Sigmoid colon (tissue), 7 donors: Measurements from ENCODE around the gene AQP5. TPM values are rescaled to one million over a fixed set of nuclear protein-coding genes. Genes with fewer than 3 reads are reported as not detected.

Experiments used
- DNase-seq: peaks from one replicate; pipeline ENCODE4 v3.0.0-alpha.2; 2019
- H3K27ac ChIP-seq, 4 donors: fragments of 200-600 bp; sonication (generic); one replicate each; pipeline ENCODE4 v1.5.1; 2016 to 2019; ENCODE audit warnings: mild to moderate bottlenecking in 1 of 4
- H3K27me3 ChIP-seq, 3 donors: fragments of 200-600 bp; sonication (generic); one replicate each; pipeline ENCODE4 v1.5.1; 2019; ENCODE audit warnings: mild to moderate bottlenecking in 1 of 3
- H3K36me3 ChIP-seq, 4 donors: fragments of 200-600 bp; sonication (generic); one replicate each; pipeline ENCODE4 v1.5.1; 2016 to 2019
- H3K4me1 ChIP-seq, 4 donors: fragments of 200-600 bp; sonication (generic); one replicate each; pipeline ENCODE4 v1.5.1; 2017 to 2019
- H3K4me3 ChIP-seq, 4 donors: fragments of 200-600 bp; sonication (generic); one replicate each; pipeline ENCODE4 v1.5.1; 2017 to 2019; ENCODE audit warnings: mild to moderate bottlenecking in 2 of 4, moderate library complexity in 1 of 4
- H3K9me3 ChIP-seq, 4 donors: fragments of 200-600 bp in 3 of 4; sonication (generic) in 3 of 4; one replicate each; pipeline versions ENCODE4 v1.5.1 to v1.6.1; 2013 to 2019
- EP300 ChIP-seq, 4 donors: sonication (generic); formaldehyde crosslinking; IDR thresholded peaks; one replicate each; pipeline ENCODE4 v1.6.1; 2017; ENCODE audit warnings: antibody characterized with exemption in 4 of 4
- POLR2A ChIP-seq, 2 donors: fragments of 450-650 bp; IDR thresholded peaks; one replicate each; pipeline ENCODE4 v1.6.1; 2016; ENCODE audit warnings: antibody characterized with exemption in 2 of 2, mild to moderate bottlenecking in 2 of 2, moderate library complexity in 2 of 2
- POLR2AphosphoS5 ChIP-seq, 4 donors: sonication (generic); formaldehyde crosslinking; IDR thresholded peaks; one replicate each; pipeline ENCODE4 v1.6.1; 2017; ENCODE audit warnings: antibody characterized with exemption in 4 of 4
- WGBS, 2 donors: extraction: QIAGEN DNeasy Blood & Tissue Kit; methylation state at CpG; one replicate each; pipeline ENCODE4 v1.1.7; 2013; 5-methylcytosine and 5-hydroxymethylcytosine counted together
- intact Hi-C: fragments of 100-400 bp; cut with DNase I; formaldehyde crosslinking; loops from one replicate; pipeline ENCODE4 v1.15.1; 2023
- polyA plus RNA-seq, 3 donors: library from polyadenylated mRNA; stranded (reverse); fragments of 200-250 nt; gene quantifications; one replicate each; pipeline ENCODE4 v1.2.3, GENCODE V29; 2013
- total RNA-seq, 4 donors: library from RNA; depleted of rRNA; stranded (reverse); fragments of >200 nt; gene quantifications; one replicate each; pipeline ENCODE4 v1.1.0, GENCODE V29; 2016
- TF ChIP-seq, protein P1 (sequence below), 4 experiments: fragments of 450-650 bp in 3 of 4; fragments of 200-600 bp in 1 of 4; IDR thresholded peaks; one replicate each; pipeline ENCODE4 v1.5.1; 2016 to 2019; ENCODE audit warnings: antibody characterized with exemption in 4 of 4, mild to moderate bottlenecking in 3 of 4, moderate library complexity in 2 of 4
- donor health status: healthy with polysubstance abuse.
- donor health status: Bipolar disorder and iron deficiency.
- donor health status: healthy.

The AQP5 gene
- total and polyA plus RNA-seq, 7 donors: 0.09 TPM; not detected in 6

DNA sequence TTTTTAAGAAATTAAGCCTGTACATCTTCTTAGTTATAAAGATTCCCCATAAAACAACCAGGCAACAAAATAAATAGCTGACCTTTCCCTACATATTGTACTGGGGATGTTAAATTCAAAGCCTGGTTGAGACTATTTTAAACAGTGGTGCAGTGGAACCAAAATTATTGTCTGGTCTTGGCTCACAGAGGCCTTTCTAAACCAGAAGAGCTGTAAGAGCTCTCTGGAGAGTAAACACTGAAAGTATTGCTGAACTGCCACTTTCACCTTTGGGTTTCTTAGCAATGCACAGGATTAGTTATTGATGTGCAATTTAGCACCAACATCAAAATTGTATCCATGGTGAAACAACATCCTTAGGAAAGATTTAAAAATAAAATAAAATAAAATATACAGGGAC is 43.0 kb downstream of the AQP5 start:
- no peak for DNase-seq
- Histone ChIP-seq H3K4me3 (no peak overlapping the region), H3K4me1 (peaks cover 0 to 60% (median 39%) of the 10 kb centered on the region in 4 donors), H3K36me3 (no peaks in the 10 kb centered on the region), H3K9me3 (no peaks in the 10 kb centered on the region), H3K27me3 (no peaks in the 10 kb centered on the region), H3K27ac (peak overlapping the region; percentile 53 to 79 (median 72))
- intact Hi-C loops: loop anchor here (2.0 kb wide), 1 partner anchor 22 kb away; no protein-coding TSS in a partner anchor
- TF ChIP-seq, protein P1, sequence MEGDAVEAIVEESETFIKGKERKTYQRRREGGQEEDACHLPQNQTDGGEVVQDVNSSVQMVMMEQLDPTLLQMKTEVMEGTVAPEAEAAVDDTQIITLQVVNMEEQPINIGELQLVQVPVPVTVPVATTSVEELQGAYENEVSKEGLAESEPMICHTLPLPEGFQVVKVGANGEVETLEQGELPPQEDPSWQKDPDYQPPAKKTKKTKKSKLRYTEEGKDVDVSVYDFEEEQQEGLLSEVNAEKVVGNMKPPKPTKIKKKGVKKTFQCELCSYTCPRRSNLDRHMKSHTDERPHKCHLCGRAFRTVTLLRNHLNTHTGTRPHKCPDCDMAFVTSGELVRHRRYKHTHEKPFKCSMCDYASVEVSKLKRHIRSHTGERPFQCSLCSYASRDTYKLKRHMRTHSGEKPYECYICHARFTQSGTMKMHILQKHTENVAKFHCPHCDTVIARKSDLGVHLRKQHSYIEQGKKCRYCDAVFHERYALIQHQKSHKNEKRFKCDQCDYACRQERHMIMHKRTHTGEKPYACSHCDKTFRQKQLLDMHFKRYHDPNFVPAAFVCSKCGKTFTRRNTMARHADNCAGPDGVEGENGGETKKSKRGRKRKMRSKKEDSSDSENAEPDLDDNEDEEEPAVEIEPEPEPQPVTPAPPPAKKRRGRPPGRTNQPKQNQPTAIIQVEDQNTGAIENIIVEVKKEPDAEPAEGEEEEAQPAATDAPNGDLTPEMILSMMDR (IDR thresholded peaks at IDR 0.05): no peak
- TF ChIP-seq POLR2A (IDR thresholded peaks at IDR 0.05) (no peak), EP300 (IDR thresholded peaks at IDR 0.05) (no peak), POLR2AphosphoS5 (IDR thresholded peaks at IDR 0.05) (no peak)

DNA sequence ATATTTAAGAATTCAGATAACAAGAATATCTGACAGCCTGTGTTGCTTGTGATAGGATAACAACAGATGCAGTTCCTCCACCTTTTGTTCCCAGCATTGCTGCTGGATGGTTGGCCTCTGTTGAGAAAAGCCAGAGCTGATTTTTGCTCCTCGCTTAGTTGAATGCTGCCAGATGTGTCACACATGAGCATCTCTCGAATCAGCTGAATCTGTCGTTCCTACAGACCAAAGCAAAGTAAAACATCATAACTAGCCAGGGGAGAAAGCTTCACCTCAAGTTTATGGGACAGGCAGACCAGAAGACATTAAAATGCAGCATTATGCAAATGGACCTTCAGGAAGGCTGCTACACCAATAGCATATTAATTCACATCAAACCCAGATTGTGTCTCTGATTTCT is 43.5 kb downstream of the AQP5 start:
- DNase-seq: no peak
- H3K4me1 ChIP-seq: peaks cover 0 to 60% (median 39%) of the 10 kb centered on the region in 4 donors
- no peak overlapping the region for H3K4me3 ChIP-seq
- no peaks in the 10 kb centered on the region for H3K9me3 ChIP-seq
- peak overlapping the region; percentile 53 to 79 (median 72) for H3K27ac ChIP-seq
- no peaks in the 10 kb centered on the region for H3K36me3 ChIP-seq
- no peaks in the 10 kb centered on the region for H3K27me3 ChIP-seq
- TF ChIP-seq EP300 (IDR thresholded peaks at IDR 0.05): no peak
- TF ChIP-seq POLR2AphosphoS5 (IDR thresholded peaks at IDR 0.05): peak in 3 of 4 donors; percentile 50 to 72 (median 68)
- intact Hi-C loops: loop anchor here (2.0 kb wide), 1 partner anchor 22 kb away; no protein-coding TSS in a partner anchor
- 75 to 87% methylated on average over 3 of the region's 3 CpGs for WGBS, 2 donors

DNA sequence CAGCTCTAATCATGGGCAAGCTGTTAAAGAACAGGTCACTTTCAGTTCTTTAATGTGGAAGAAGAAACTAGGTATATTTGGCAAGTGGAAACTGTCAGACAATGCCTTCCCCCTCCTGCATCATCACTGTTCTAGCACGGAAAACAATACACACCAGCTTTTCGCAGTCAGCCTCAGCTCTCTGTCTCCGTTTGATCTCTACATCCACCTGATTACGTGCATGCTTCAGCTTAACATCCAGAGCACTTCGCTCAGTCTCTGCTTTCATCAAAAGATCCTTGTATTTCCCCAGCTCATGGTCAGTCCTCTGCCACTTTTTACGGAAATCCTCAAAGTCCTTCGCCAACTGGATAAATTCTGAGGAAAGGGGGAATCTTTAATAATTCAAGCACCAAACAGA is 44.6 kb downstream of the AQP5 start:
- DNase-seq: no peak
- Histone ChIP-seq H3K36me3 (no peaks in the 10 kb centered on the region), H3K4me1 (peaks cover 0 to 60% (median 39%) of the 10 kb centered on the region in 4 donors), H3K27ac (peak overlapping the region; percentile 53 to 79 (median 72)), H3K27me3 (no peaks in the 10 kb centered on the region), H3K4me3 (no peak overlapping the region), H3K9me3 (no peaks in the 10 kb centered on the region)
- intact Hi-C loops: no loop called here
- TF ChIP-seq POLR2A (IDR thresholded peaks at IDR 0.05): no peak
- TF ChIP-seq POLR2AphosphoS5 (IDR thresholded peaks at IDR 0.05): no peak
- TF ChIP-seq, protein P1 (IDR thresholded peaks at IDR 0.05): no peak
- no peak for TF ChIP-seq EP300 (IDR thresholded peaks at IDR 0.05)
- 91 to 94% methylated on average over 7 of the region's 7 CpGs for WGBS, 2 donors

DNA sequence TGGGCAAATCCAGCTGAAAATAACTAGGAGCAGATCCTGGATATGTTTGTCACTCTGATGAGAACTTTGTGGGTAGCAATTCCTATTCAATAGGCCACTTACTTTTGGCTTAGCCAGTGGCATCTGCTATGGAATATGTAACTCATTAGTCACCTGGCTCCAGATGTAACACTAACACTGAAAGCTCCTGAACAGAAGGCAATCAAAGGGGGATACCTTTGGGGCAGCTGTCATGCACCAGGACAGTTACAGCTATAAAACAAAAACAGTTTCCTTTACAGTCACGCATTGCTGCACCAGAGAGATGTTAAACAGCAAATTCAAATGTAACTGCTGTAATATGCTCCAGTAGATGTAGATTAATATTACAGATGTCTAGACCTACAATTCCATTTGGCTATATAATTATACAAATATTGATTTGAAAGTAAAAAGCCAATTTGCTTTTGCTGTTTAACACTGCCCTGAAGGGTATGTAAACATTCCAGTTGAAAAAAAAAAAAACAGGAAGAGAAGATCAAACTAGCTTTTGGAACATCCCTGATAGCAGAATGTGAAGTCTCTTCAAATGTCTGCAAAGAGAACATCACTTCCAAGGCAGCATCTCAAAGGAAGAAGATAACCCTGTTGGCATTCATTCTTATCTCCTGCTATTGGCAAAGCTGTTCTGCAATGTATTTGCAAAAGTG is 45.2 kb downstream of the AQP5 start:
- H3K9me3 ChIP-seq: no peaks in the 10 kb centered on the region
- no peak for TF ChIP-seq POLR2AphosphoS5 (IDR thresholded peaks at IDR 0.05)
- no peaks in the 10 kb centered on the region for H3K36me3 ChIP-seq
- intact Hi-C loops: no loop called here
- H3K27ac ChIP-seq: peak overlapping the region in 3 of 4 donors; percentile 71 to 79 (median 73)
- no peak for DNase-seq
- H3K4me3 ChIP-seq: no peak overlapping the region
- WGBS, 2 donors: 35 to 64% methylated on average over 1 of the region's 1 CpG
- no peaks in the 10 kb centered on the region for H3K27me3 ChIP-seq
- H3K4me1 ChIP-seq: peaks cover 0 to 59% (median 39%) of the 10 kb centered on the region in 4 donors

DNA sequence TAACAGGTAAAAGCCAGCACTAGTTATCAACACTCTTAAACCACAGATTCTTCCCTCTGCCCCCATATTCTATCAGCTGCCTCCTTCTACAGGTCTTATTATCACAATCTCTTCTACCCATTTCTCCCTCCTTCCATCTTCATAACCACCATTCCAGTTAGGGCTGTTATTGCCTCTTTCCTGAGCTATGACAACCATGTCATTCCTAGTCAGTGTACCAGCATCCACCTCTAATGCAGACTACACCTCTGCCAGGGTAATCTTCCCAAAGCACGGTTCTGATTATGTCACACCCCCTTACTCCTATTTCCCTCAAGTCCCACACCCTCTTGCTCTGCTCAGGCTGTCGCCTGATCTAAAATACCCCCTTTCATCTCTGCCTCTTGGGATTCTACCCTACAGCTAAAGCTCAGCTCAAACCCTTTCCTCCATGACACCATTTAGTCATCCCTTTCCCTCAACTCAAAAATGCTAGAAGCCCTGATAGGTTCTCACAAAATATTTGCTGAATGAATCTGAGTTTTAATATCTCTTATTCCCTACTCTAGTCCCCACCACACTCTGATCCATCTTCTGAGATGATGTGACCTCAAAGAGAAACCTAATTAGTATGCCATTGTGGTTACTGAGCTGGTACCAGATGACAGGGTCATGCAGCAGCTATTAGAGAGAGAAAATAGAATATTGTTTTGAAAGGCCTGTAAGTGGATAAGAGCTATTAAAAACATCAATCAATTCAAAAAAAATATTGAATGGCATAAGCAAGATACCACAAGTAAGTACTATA is 51.9 kb downstream of the AQP5 start:
- WGBS, 2 donors: 79 to 88% methylated on average over 2 of the region's 2 CpGs
- DNase-seq: no peak
- no peak overlapping the region for H3K27ac ChIP-seq
- H3K27me3 ChIP-seq: no peaks in the 10 kb centered on the region
- H3K4me1 ChIP-seq: peaks cover 0 to 19% (median 17%) of the 10 kb centered on the region in 4 donors
- intact Hi-C loops: no loop called here
- H3K36me3 ChIP-seq: peaks cover 0 to 13% (median 0%) of the 10 kb centered on the region in 4 donors
- H3K9me3 ChIP-seq: no peaks in the 10 kb centered on the region
- TF ChIP-seq EP300 (IDR thresholded peaks at IDR 0.05) (no peak), POLR2A (IDR thresholded peaks at IDR 0.05) (no peak), POLR2AphosphoS5 (IDR thresholded peaks at IDR 0.05) (no peak)
- TF ChIP-seq, protein P1 (IDR thresholded peaks at IDR 0.05): no peak
- no peak overlapping the region for H3K4me3 ChIP-seq
